ENCODE measurements around the gene PIK3CB.
"Not testable (repeated sequence)": the region's sequence is repeated elsewhere in the genome, so short reads cannot be mapped to it uniquely, and the experiment has no call there.

PIK3CB gene

DNA sequence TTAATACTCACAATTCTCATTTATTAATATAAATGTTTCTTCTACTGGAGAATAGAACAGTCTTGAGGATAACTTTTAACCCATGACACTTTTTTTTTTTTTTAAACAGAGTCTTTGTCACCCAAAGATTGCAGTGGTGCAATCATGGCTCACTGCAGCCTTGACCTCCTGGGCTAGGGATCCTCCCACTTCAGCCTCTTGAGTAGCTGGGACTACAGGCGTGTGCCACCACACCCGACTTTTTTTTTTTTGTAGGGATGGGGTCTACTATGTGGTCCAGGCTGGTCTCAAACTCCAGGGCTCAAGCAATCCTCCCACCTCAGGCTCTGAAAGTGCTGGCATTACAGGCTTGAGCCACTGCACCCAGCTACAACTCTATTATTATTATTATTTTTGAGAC lies 34.5 kb downstream of the PIK3CB start:
- TF ChIP-seq, protein P1, sequence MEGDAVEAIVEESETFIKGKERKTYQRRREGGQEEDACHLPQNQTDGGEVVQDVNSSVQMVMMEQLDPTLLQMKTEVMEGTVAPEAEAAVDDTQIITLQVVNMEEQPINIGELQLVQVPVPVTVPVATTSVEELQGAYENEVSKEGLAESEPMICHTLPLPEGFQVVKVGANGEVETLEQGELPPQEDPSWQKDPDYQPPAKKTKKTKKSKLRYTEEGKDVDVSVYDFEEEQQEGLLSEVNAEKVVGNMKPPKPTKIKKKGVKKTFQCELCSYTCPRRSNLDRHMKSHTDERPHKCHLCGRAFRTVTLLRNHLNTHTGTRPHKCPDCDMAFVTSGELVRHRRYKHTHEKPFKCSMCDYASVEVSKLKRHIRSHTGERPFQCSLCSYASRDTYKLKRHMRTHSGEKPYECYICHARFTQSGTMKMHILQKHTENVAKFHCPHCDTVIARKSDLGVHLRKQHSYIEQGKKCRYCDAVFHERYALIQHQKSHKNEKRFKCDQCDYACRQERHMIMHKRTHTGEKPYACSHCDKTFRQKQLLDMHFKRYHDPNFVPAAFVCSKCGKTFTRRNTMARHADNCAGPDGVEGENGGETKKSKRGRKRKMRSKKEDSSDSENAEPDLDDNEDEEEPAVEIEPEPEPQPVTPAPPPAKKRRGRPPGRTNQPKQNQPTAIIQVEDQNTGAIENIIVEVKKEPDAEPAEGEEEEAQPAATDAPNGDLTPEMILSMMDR (conservative IDR thresholded peaks at IDR 0.05; ENCODE audit: low read length), result no peak
- no peak for DNase-seq (ENCODE audit: low read depth)
- H3K4me3 ChIP-seq (ENCODE audit: low read length), result no peak overlapping the region

DNA sequence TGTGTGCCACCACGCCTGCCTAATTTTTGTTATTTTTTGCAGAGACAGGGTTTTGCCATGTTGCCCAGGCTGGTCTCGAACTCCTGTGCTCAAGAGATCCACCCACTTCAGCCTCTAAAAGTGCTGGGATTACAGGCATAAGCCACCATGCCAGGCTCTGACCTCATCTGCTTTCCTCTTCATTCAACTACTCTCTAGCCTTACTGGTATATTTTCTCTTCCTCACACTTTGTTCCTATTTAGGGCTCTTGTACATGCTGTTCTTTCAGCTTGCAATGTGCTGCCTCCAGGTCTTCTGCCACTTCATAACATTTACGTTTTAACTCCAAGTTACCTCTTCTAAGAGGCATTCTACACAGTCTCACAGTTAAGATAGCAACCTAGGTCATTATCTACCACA lies 34.9 kb downstream of the PIK3CB start:
- DNase-seq (ENCODE audit: low read depth), result no peak
- TF ChIP-seq, protein P1 (conservative IDR thresholded peaks at IDR 0.05; ENCODE audit: low read length), result no peak
- no peak overlapping the region for H3K4me3 ChIP-seq (ENCODE audit: low read length)

DNA sequence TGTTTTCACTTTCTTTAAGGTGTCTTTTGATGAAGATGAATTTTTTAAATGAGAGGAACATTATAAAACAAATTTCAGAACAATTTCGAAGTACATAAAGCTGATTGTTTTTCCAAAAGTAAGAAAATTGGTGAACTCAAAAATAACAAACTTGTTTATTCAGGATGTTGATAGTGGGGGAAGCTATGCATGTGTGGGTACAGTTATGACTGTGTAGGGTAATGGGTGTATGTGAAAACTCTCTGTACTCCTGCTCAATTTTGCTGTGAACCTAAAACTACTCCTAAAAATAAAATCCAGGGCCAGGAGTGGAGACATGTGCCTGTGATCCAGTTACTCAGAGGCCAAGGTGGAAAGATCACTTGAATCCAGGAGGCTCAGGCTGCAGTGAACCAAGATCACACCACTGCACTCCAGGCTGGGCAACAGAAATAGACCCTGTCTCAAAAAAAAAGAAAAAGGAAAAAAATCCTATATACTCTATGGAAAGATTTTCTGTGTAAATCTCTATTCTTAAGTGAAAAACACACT lies 37.2 kb downstream of the PIK3CB start:
- DNase-seq (ENCODE audit: low read depth), result no peak
- TF ChIP-seq, protein P1 (conservative IDR thresholded peaks at IDR 0.05; ENCODE audit: low read length), result no peak
- H3K4me3 ChIP-seq (ENCODE audit: low read length), result no peak overlapping the region

DNA sequence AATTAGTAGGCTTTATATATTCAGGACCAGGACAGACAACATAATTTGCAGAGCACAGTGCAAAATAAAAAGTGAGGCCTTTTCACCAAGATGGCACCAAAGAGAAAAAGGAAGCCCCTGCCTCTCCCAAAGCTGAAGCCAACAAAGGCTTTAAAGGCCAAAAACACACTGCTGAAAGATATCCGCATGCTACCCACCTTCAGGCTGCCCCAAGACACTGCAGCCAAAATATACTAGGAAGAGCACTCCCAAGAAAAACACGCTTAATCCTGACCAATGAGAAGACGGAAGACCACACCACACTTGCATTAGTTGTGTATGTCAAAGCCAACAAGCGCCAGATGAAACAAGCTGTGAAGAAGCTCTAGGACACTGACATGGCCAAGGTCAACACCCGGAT lies 38.0 kb downstream of the PIK3CB start:
- TF ChIP-seq, protein P1 (conservative IDR thresholded peaks at IDR 0.05; ENCODE audit: low read length), result no peak
- no peak overlapping the region for H3K4me3 ChIP-seq (ENCODE audit: low read length)
- DNase-seq (ENCODE audit: low read depth), result no peak

DNA sequence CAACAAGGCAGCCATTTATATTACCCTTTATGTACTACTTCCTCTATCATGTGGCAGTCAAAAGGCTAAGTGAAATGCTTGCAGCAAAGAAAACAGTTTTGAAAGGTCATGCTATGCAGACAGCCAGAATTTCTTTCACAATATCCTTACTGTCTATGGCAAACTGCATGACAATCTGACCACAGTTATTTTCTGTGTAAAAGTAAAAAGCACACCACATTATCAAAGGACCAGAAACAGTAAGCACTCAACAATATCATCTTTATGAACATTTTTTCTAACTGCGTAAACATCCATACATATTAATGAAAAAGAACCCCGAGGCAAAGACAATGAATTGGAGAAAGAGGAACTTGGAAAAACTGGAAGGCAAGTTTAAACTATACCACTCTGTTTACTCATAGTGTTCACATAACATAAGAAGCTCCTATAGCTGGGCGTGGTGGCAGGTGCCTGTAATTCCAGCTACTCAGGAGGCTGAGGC lies 47.9 kb downstream of the PIK3CB start:
- no peak overlapping the region for H3K4me3 ChIP-seq (ENCODE audit: low read length)
- TF ChIP-seq, protein P1 (conservative IDR thresholded peaks at IDR 0.05; ENCODE audit: low read length), result no peak
- DNase-seq (ENCODE audit: low read depth), result peak; percentile 85

DNA sequence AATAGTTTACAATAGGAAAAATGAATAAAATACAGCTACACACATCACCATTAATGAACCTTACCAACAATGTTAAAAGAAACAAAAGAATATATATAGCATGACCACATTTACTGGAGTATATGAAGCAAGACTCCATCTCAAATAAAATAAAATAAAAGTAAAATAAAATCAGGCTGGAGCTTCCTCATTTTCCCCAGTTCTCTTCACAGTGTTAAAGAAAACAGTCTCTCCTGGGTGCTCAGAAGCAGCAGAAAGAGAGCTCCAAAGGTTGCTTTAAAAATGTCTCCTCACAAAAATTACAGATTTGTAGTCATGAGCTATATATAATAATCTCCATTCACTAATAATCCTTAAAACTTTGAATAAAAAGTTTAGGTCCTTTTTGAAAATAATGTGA lies 48.8 kb downstream of the PIK3CB start:
- TF ChIP-seq, protein P1 (conservative IDR thresholded peaks at IDR 0.05; ENCODE audit: low read length), result no peak
- no peak for DNase-seq (ENCODE audit: low read depth)
- H3K4me3 ChIP-seq (ENCODE audit: low read length), result no peak overlapping the region

DNA sequence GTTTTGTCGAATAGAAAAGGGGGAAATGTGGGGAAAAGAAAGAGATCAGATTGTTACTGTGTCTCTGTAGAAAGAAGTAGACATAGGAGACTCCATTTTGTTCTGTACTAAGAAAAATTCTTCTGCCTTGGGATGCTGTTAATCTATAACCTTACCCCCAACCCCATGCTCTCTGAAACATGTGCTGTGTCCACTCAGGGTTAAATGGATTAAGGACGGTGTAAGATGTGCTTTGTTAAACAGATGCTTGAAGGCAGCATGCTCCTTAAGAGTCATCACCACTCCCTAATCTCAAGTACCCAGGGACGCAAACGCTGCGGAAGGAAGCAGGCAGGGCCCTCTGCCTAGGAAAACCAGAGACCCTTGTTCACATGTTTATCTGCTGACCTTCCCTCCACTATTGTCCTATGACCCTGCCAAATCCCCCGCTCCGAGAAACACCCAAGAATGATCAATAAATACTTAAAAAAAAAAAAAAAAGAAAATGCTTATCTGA lies 49.3 kb downstream of the PIK3CB start:
- H3K4me3 ChIP-seq (ENCODE audit: low read length); DNase-seq (ENCODE audit: low read depth): not testable (repeated sequence)
